GM13976 (cell line): ENCODE measurements around the gene MRPL4.
A peak's percentile ranks its signal among the peaks of the same experiment; 100 is the strongest.

Source experiments
- DNase-seq: peaks from one replicate; pipeline ENCODE4 v3.0.0; 2012; ENCODE audit warnings: low spot score
- in situ Hi-C: fragments of 300-500 bp; cut with MboI; formaldehyde crosslinking; loops from one replicate; pipeline ENCODE4 v1.12.0; 2022; ENCODE audit warnings: low sequenced_read_pairs, mixed read lengths, inconsistent platforms; ENCODE audit not compliant: unreplicated experiment
- TF ChIP-seq, protein P1 (sequence below): IDR thresholded peaks from 2 replicates; pipeline ENCODE4 v1.5.1; 2012; ENCODE audit warnings: borderline replicate concordance, mild to moderate bottlenecking; ENCODE audit not compliant: insufficient read depth; ENCODE audit errors: extremely low read depth, missing control alignments, control extremely low read depth

MRPL4 gene

DNA sequence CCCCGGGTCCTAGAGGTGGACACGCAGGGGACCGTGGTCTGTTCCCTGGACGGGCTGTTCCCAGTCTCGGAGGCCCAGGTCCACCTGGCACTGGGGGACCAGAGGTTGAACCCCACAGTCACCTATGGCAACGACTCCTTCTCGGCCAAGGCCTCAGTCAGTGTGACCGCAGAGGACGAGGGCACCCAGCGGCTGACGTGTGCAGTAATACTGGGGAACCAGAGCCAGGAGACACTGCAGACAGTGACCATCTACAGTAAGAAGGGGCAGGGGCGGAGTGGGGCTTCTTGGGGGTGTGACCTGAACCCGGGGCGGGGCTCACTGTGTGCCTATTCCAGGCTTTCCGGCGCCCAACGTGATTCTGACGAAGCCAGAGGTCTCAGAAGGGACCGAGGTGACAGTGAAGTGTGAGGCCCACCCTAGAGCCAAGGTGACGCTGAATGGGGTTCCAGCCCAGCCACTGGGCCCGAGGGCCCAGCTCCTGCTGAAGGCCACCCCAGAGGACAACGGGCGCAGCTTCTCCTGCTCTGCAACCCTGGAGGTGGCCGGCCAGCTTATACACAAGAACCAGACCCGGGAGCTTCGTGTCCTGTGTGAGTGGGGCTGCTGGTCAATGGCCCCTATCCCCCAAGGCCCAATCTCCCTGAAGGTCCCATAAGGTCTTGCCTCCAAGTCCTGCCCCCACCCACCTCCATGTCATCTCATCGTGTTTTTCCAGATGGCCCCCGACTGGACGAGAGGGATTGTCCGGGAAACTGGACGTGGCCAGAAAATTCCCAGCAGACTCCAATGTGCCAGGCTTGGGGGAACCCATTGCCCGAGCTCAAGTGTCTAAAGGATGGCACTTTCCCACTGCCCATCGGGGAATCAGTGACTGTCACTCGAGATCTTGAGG, 32.3 kb downstream of the MRPL4 start:
- TF ChIP-seq, protein P1, sequence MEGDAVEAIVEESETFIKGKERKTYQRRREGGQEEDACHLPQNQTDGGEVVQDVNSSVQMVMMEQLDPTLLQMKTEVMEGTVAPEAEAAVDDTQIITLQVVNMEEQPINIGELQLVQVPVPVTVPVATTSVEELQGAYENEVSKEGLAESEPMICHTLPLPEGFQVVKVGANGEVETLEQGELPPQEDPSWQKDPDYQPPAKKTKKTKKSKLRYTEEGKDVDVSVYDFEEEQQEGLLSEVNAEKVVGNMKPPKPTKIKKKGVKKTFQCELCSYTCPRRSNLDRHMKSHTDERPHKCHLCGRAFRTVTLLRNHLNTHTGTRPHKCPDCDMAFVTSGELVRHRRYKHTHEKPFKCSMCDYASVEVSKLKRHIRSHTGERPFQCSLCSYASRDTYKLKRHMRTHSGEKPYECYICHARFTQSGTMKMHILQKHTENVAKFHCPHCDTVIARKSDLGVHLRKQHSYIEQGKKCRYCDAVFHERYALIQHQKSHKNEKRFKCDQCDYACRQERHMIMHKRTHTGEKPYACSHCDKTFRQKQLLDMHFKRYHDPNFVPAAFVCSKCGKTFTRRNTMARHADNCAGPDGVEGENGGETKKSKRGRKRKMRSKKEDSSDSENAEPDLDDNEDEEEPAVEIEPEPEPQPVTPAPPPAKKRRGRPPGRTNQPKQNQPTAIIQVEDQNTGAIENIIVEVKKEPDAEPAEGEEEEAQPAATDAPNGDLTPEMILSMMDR, result no peak
- no peak for DNase-seq
- in situ Hi-C loops, result no loop called here

DNA sequence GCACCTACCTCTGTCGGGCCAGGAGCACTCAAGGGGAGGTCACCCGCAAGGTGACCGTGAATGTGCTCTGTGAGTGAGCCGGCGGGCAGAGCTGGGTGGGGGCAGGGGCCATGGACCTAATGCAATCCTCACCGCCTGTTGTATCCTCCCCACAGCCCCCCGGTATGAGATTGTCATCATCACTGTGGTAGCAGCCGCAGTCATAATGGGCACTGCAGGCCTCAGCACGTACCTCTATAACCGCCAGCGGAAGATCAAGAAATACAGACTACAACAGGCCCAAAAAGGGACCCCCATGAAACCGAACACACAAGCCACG, 32.9 kb downstream of the MRPL4 start:
- TF ChIP-seq, protein P1, result no peak
- no peak for DNase-seq
- in situ Hi-C loops, result no loop called here

DNA sequence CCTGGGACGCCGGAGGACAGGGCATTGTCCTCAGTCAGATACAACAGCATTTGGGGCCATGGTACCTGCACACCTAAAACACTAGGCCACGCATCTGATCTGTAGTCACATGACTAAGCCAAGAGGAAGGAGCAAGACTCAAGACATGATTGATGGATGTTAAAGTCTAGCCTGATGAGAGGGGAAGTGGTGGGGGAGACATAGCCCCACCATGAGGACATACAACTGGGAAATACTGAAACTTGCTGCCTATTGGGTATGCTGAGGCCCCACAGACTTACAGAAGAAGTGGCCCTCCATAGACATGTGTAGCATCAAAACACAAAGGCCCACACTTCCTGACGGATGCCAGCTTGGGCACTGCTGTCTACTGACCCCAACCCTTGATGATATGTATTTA, 33.4 kb downstream of the MRPL4 start:
- TF ChIP-seq, protein P1, result no peak
- DNase-seq, result no peak
- in situ Hi-C loops, result no loop called here

DNA sequence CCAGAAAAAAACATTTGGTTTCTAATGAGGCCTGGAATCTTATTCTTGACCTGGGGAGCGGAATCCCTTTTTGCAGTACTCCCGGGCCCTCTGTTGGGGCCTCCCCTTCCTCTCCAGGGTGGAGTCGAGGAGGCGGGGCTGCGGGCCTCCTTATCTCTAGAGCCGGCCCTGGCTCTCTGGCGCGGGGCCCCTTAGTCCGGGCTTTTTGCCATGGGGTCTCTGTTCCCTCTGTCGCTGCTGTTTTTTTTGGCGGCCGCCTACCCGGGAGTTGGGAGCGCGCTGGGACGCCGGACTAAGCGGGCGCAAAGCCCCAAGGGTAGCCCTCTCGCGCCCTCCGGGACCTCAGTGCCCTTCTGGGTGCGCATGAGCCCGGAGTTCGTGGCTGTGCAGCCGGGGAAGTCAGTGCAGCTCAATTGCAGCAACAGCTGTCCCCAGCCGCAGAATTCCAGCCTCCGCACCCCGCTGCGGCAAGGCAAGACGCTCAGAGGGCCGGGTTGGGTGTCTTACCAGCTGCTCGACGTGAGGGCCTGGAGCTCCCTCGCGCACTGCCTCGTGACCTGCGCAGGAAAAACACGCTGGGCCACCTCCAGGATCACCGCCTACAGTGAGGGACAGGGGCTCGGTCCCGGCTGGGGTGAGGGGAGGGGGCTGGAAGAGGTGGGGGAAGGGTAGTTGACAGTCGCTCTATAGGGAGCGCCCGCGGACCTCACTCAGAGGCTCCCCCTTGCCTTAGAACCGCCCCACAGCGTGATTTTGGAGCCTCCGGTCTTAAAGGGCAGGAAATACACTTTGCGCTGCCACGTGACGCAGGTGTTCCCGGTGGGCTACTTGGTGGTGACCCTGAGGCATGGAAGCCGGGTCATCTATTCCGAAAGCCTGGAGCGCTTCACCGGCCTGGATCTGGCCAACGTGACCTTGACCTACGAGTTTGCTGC, 35.1 kb downstream of the MRPL4 start, which contains the start of gene ICAM4:
ICAM4 (plus strand) TSS at position 153 of the 935 bp plus-strand sequence; CDS start at position 211, 58 bp downstream.
- peak; percentile 71 for DNase-seq
- in situ Hi-C loops, result no loop called here
- TF ChIP-seq, protein P1, result no peak

DNA sequence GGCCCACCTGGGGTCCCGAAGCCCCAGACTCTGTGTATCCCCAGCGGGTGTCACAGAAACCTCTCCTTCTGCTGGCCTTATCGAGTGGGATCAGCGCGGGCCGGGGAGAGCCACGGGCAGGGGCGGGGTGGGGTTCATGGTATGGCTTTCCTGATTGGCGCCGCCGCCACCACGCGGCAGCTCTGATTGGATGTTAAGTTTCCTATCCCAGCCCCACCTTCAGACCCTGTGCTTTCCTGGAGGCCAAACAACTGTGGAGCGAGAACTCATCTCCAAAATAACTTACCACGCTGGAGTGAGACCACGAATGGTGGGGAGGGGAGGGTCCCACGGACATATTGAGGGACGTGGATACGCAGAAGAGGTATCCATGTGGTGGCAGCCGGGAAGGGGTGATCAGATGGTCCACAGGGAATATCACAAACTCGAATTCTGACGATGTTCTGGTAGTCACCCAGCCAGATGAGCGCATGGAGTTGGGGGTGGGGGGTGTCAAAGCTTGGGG, 36.7 kb downstream of the MRPL4 start:
- DNase-seq, result peak; percentile 80
- TF ChIP-seq, protein P1, result no peak
- in situ Hi-C loops, result no loop called here

DNA sequence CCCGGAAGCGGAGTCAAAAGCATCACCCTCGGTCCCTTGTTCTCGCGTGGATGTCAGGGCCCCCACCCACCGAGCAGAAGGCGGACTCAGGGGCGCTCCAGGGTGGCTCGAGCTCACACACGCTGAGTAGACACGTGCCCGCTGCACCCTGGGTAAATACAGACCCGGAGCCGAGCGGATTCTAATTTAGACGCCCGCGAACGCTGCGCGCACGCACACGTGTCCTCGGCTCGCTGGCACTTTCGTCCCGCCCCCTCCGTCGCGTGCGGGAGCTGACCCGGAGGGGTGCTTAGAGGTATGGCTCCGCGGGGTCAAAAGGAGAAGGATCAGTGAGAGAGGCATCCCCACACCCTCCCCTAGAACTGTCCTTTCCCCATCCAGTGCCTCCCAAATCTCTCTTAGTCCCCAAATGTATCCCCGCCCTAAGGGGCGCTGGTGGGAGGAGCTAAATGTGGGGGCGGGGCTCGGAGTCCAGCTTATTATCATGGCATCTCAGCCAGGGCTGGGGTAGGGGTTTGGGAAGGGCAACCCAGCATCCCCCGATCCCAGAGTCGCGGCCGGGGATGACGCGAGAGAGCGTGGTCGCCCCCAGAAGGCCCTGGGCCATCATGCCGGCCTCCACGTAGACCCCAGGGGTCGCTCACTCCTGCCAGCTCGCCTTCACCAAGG, 37.3 kb downstream of the MRPL4 start:
- peak; percentile 72 for DNase-seq
- in situ Hi-C loops, result no loop called here
- TF ChIP-seq, protein P1, result no peak
